OCI-LY3 (cell line): ENCODE results near the gene UGT1A3.

ENCODE experiments used
- H2AFZ ChIP-seq: fragments of 200-600, 300-600 bp; shearing (Covaris generic); 2 replicates; pipeline ENCODE4 v1.6.0; 2014; ENCODE audit warnings: antibody characterized with exemption, low read depth, low read length
- H3K27ac ChIP-seq: fragments of 200-600, 300-600 bp; sonication (generic); 2 replicates; pipeline ENCODE4 v1.5.1; 2014; ENCODE audit warnings: mild to moderate bottlenecking, low read length, moderate library complexity, mixed read lengths
- H3K27me3 ChIP-seq: fragments of 200-600, 300-600 bp; sonication (generic); 2 replicates; pipeline ENCODE4 v1.6.1; 2014; ENCODE audit warnings: low read depth, low read length, mixed read lengths
- H3K36me3 ChIP-seq: fragments of 200-600, 300-600 bp; sonication (generic); replicated peaks from 2 replicates; pipeline ENCODE3; 2014; ENCODE audit warnings: low read depth, low read length, mixed read lengths
- H3K4me1 ChIP-seq: fragments of 300-600, 200-600 bp; sonication (generic); 2 replicates; pipeline ENCODE4 v1.6.1; 2014; ENCODE audit warnings: low read length, mixed read lengths
- H3K4me2 ChIP-seq: fragments of 200-600, 300-600 bp; sonication (generic); 2 replicates; pipeline ENCODE4 v1.6.1; 2014; ENCODE audit warnings: low read length, mixed read lengths
- H3K4me3 ChIP-seq: fragments of 300-600, 200-600 bp; sonication (generic); 2 replicates; pipeline ENCODE4 v1.5.1; 2014; ENCODE audit warnings: antibody characterized with exemption, mild to moderate bottlenecking, low read length, moderate library complexity
- H3K79me2 ChIP-seq: fragments of 300-600, 200-600 bp; shearing (Covaris generic); 2 replicates; pipeline ENCODE4 v1.6.1; 2014; ENCODE audit warnings: mild to moderate bottlenecking, low read length, mixed read lengths
- H3K9ac ChIP-seq: fragments of 300-600, 200-600 bp; shearing (Covaris generic); 2 replicates; pipeline ENCODE4 v1.6.0; 2014; ENCODE audit warnings: mild to moderate bottlenecking, low read length, moderate library complexity
- H3K9me3 ChIP-seq: fragments of 200-600, 300-600 bp; shearing (Covaris generic); 2 replicates; pipeline ENCODE4 v1.6.1; 2014; ENCODE audit warnings: low read length, mixed read lengths; ENCODE audit not compliant: insufficient read depth
- H4K20me1 ChIP-seq: fragments of 200-600, 300-600 bp; sonication (generic); 2 replicates; pipeline ENCODE4 v1.6.1; 2016; ENCODE audit warnings: low read length, mixed read lengths; ENCODE audit not compliant: insufficient read depth
- CTCF ChIP-seq: fragments of 200-600, 300-600 bp; sonication (generic); IDR thresholded peaks from 2 replicates; pipeline ENCODE4 v1.5.1; 2014; ENCODE audit warnings: antibody characterized with exemption, low read length, low read depth
- EZH2phosphoT487 ChIP-seq: fragments of 200-600 bp; shearing (Covaris generic); IDR thresholded peaks from 2 replicates; pipeline ENCODE4 v1.6.1; 2018; ENCODE audit warnings: antibody characterized with exemption, mixed run types, low read depth

The UGT1A3 gene

GRCh38 chr2:233689501-233689900 lies 39.3 kb upstream of the UGT1A3 start:
- no peak overlapping the region for H2AFZ ChIP-seq
- H3K4me3 ChIP-seq, result no peak overlapping the region
- TF ChIP-seq CTCF, result no peak
- no peak for TF ChIP-seq EZH2phosphoT487
- no peak overlapping the region for H3K9ac ChIP-seq
- no peaks in the 10 kb centered on the region for H3K9me3 ChIP-seq
- H3K79me2 ChIP-seq, result no peaks in the 10 kb centered on the region
- H3K27me3 ChIP-seq, result no peaks in the 10 kb centered on the region
- no peaks in the 10 kb centered on the region for H3K36me3 ChIP-seq
- H3K4me1 ChIP-seq, result no peaks in the 10 kb centered on the region
- H3K4me2 ChIP-seq, result no peak overlapping the region
- no peaks in the 10 kb centered on the region for H4K20me1 ChIP-seq
- no peak overlapping the region for H3K27ac ChIP-seq

GRCh38 chr2:233690444-233690843 lies 38.4 kb upstream of the UGT1A3 start:
- Histone ChIP-seq H3K4me1 (no peaks in the 10 kb centered on the region), H2AFZ (no peak overlapping the region), H3K4me3 (no peak overlapping the region), H3K27me3 (no peaks in the 10 kb centered on the region), H3K79me2 (no peaks in the 10 kb centered on the region), H3K9ac (no peak overlapping the region), H3K9me3 (no peaks in the 10 kb centered on the region), H3K27ac (no peak overlapping the region), H3K4me2 (no peak overlapping the region), H3K36me3 (no peaks in the 10 kb centered on the region), H4K20me1 (no peaks in the 10 kb centered on the region)
- TF ChIP-seq CTCF, result no peak
- no peak for TF ChIP-seq EZH2phosphoT487

GRCh38 chr2:233691443-233692433 lies 37.1 kb upstream of the UGT1A3 start:
- Histone ChIP-seq H3K27me3 (no peaks in the 10 kb centered on the region), H4K20me1 (no peaks in the 10 kb centered on the region), H3K36me3 (no peaks in the 10 kb centered on the region), H3K9me3 (no peaks in the 10 kb centered on the region), H3K4me3 (no peak overlapping the region), H3K79me2 (no peaks in the 10 kb centered on the region), H3K27ac (no peak overlapping the region), H3K4me1 (no peaks in the 10 kb centered on the region), H2AFZ (no peak overlapping the region), H3K4me2 (no peak overlapping the region), H3K9ac (no peak overlapping the region)
- TF ChIP-seq CTCF, result no peak
- TF ChIP-seq EZH2phosphoT487, result no peak

GRCh38 chr2:233692648-233693047 lies 36.2 kb upstream of the UGT1A3 start, which contains the start of gene UGT1A6:
TSS of gene UGT1A6 (plus strand) at chr2:233692890. CDS start at chr2:233693005, 115 bp downstream.
- H3K27me3 ChIP-seq, result no peaks in the 10 kb centered on the region
- no peaks in the 10 kb centered on the region for H3K9me3 ChIP-seq
- no peak within 1 kb of the TSS for H3K27ac ChIP-seq
- no peak within 1 kb of the TSS for H2AFZ ChIP-seq
- no peaks in the 10 kb centered on the region for H3K36me3 ChIP-seq
- no peaks in the 10 kb centered on the region for H3K4me1 ChIP-seq
- H3K4me3 ChIP-seq, result no peak within 1 kb of the TSS
- H3K9ac ChIP-seq, result no peak within 1 kb of the TSS
- H3K4me2 ChIP-seq, result no peak within 1 kb of the TSS
- TF ChIP-seq CTCF, result no peak
- TF ChIP-seq EZH2phosphoT487, result no peak
- H4K20me1 ChIP-seq, result no peaks in the 10 kb centered on the region
- H3K79me2 ChIP-seq, result no peaks in the 10 kb centered on the region
